AG09319 (cell line): ENCODE results near the gene KRTAP5-10.

Experiments used
- DNase-seq: peaks from one replicate; pipeline ENCODE4 v3.0.0-alpha.2; 2010; ENCODE audit warnings: low read depth; ENCODE audit errors: extremely low read depth
- CTCF ChIP-seq: IDR thresholded peaks from 2 replicates; pipeline ENCODE4 v1.5.1; 2011; ENCODE audit warnings: low read depth, mild to moderate bottlenecking, inconsistent platforms, low read length, moderate library complexity

Gene KRTAP5-10

GRCh38 chr11:71548120-71548519 is 17.2 kb upstream of the KRTAP5-10 start, which contains the start of gene KRTAP5-9:
Gene KRTAP5-9 (plus strand): TSS chr11:71548420. CDS start chr11:71548658, 238 bp downstream.
- no peak for TF ChIP-seq CTCF

GRCh38 chr11:71548716-71549151 is 16.6 kb upstream of the KRTAP5-10 start:
- no peak for DNase-seq

More at GRCh38 chr11:71548120-71548519, 17.2 kb upstream of the KRTAP5-10 start, which contains the start of gene KRTAP5-9:
- no peak for DNase-seq

DNA sequence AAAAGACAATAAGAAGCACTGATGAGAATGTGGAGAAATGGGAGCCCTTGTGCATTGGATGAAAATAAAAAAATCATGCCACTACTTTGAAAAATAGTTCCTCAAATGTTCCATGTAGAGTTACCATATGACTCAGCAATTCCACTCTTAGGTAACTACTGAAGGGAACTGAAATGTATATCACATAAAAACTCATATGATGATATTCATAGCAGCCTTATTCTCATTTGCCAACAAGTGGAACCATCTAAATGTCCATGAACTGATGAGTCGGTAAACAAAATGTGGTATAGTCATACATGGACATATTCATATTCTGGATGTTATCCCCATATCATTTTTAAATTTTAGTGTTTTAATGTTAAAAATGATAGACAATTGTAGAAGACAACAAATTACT is 13.7 kb upstream of the KRTAP5-10 start:
- no peak for TF ChIP-seq CTCF
- DNase-seq, result no peak

More at GRCh38 chr11:71548716-71549151, 16.6 kb upstream of the KRTAP5-10 start:
- TF ChIP-seq CTCF, result no peak

DNA sequence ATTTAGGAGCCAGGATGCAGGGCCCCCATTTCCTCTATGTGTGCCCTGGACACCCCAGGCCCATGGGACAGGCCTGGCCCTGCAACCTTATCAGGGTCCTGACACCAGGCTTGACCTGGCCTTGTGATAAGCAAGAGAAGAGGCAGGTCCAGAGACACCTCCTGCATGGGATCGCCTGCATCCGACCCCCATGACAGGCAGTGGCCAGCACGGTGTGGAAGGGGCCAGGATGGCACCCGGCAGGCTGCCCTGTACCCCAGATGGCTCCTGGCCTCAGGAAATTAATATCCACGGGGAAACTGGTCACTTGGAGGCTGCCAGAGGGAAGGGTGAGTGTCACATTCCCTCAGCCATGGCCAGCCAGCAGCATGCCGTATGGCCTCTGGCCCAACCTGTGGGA is 10.4 kb upstream of the KRTAP5-10 start:
- TF ChIP-seq CTCF, result no peak
- no peak for DNase-seq

DNA sequence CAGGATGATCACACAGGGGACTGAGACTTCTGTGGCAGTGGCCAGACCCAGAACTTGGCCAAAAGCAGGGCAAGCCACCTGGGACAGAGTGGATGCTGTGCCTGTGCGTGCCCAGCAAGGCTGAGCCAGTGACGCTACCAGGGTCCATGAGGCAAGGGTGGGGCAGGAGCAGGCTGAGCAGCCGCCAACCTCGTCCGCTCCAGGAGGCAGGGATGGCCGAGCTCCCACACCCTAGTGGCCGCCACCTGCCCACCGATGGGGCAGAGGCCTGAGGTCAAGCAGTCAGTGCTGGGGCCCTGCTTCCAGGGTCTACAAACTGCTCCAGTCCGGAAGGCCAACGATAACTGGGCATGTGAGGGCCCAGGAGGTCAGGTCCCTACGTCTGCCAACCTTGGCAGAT is 9.9 kb upstream of the KRTAP5-10 start:
- TF ChIP-seq CTCF, result no peak
- DNase-seq, result no peak

DNA sequence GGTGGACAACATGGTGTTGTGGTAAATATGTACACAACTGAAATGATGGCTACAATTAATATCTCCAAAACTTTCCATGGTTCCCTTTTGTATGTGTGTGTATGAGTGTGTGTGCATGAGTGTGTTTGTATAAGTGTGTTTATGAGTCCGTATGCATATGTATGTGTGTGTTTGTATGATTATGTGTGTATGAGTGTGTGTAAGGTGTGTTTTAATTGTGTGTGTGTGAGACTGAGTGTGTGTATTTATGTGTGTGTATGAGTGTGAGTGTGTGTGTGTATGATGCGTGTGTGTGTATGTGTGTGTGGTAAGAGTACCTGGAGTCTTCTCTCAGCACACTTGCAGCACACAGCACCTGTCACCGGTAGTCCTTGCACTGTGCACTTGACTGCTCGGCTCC is 9.3 kb upstream of the KRTAP5-10 start:
- TF ChIP-seq CTCF, result no peak
- DNase-seq, result no peak

- no peak for TF ChIP-seq CTCF
- no peak for DNase-seq
These were observed 8.1 kb upstream of the KRTAP5-10 start for GRCh38 chr11:71557257-71557656.
